ENCODE data around the gene RAB7B. TPM values are rescaled to one million over a fixed set of nuclear protein-coding genes. Genes with fewer than 3 reads are reported as not detected.

Gene RAB7B
- total RNA-seq, 2 experiments from 2014 or later, result not detected

DNA sequence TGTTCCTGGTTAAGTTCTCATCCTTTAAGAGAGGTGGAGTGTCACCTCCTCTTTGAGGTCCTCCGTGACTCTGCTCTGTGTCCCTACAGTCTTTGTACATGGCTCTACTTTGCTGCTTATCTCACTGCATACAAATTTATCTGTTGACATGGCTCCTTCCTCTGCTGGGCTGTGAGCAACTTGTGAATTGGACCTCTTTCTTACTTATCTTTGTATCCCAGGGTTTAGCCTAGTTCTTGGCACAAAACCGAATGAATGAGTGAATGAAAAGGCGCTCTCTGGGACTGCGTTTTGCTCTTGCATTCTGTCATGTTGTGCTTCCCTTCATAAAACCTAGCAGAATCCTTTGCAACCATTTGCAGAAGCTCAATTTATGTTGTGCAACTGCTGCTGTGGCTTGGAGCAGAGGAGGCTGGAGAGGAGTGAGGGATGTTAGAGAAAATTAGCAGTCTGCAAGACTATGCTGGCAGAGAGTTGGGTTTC lies 72.4 kb downstream of the RAB7B start:
- ChIA-PET CTCF (ENCODE audit: unreplicated experiment) (no interaction called here), POLR2A (no interaction called here)
- Histone ChIP-seq H3K4me3 (ENCODE audit: low read depth, low read length, poor library complexity, severe bottlenecking) (no peak overlapping the region), H2AFZ (ENCODE audit: low read length) (no peak overlapping the region), H3K36me3 (ENCODE audit: insufficient read depth, low read length) (no peaks in the 10 kb centered on the region), H3K9me3 (ENCODE audit: low read length) (no peaks in the 10 kb centered on the region), H4K20me1 (ENCODE audit: insufficient read depth, low read length) (no peaks in the 10 kb centered on the region), H3K27ac (ENCODE audit: low read depth, low read length, poor library complexity, severe bottlenecking) (no peak overlapping the region), H3K4me1 (ENCODE audit: insufficient read depth, low read length, poor library complexity, severe bottlenecking) (no peaks in the 10 kb centered on the region), H3K79me2 (ENCODE audit: insufficient read depth, low read depth, low read length) (no peaks in the 10 kb centered on the region), H3K9me2 (ENCODE audit: insufficient read depth, low read length) (no peaks in the 10 kb centered on the region), H3K4me2 (ENCODE audit: low read length) (no peak overlapping the region)
- no peak for DNase-seq (ENCODE audit: low spot score)
- intact Hi-C loops (cut with micrococcal nuclease; ENCODE audit: unreplicated experiment), result no loop called here
- no TSS peak for BruUV-seq (replicated peaks)
- TF ChIP-seq EZH2phosphoT487 (IDR thresholded peaks at IDR 0.05; ENCODE audit: borderline replicate concordance, low read depth, low read length), result no peak
- TF ChIP-seq, protein P1, sequence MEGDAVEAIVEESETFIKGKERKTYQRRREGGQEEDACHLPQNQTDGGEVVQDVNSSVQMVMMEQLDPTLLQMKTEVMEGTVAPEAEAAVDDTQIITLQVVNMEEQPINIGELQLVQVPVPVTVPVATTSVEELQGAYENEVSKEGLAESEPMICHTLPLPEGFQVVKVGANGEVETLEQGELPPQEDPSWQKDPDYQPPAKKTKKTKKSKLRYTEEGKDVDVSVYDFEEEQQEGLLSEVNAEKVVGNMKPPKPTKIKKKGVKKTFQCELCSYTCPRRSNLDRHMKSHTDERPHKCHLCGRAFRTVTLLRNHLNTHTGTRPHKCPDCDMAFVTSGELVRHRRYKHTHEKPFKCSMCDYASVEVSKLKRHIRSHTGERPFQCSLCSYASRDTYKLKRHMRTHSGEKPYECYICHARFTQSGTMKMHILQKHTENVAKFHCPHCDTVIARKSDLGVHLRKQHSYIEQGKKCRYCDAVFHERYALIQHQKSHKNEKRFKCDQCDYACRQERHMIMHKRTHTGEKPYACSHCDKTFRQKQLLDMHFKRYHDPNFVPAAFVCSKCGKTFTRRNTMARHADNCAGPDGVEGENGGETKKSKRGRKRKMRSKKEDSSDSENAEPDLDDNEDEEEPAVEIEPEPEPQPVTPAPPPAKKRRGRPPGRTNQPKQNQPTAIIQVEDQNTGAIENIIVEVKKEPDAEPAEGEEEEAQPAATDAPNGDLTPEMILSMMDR (conservative IDR thresholded peaks at IDR 0.05; ENCODE audit: low read length), result no peak

DNA sequence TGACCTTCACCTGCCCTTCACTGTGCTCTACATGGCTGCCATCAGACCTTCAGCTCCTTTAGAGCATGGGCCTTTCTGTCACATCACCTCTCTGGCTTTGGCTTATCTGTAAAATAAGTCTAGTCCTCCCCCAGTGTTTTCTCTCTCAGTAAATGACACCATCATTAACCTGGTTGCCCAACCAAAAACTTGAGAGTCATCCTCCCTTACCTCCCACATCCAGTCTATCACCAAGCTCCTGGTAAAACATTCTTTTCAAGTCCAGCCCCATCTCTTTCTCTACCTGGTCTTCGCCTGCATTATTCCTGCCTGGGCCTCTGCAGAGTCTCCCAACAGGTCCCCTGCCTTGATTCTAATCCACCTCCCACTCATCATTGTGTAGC lies 73.0 kb downstream of the RAB7B start:
- ChIA-PET CTCF (ENCODE audit: unreplicated experiment) (no interaction called here), POLR2A (no interaction called here)
- DNase-seq (ENCODE audit: low spot score), result no peak
- Histone ChIP-seq H3K9me2 (ENCODE audit: insufficient read depth, low read length) (no peaks in the 10 kb centered on the region), H4K20me1 (ENCODE audit: insufficient read depth, low read length) (no peaks in the 10 kb centered on the region), H2AFZ (ENCODE audit: low read length) (no peak overlapping the region), H3K36me3 (ENCODE audit: insufficient read depth, low read length) (no peaks in the 10 kb centered on the region), H3K9me3 (ENCODE audit: low read length) (no peaks in the 10 kb centered on the region), H3K27ac (ENCODE audit: low read depth, low read length, poor library complexity, severe bottlenecking) (no peak overlapping the region), H3K4me3 (ENCODE audit: low read depth, low read length, poor library complexity, severe bottlenecking) (no peak overlapping the region), H3K4me2 (ENCODE audit: low read length) (no peak overlapping the region), H3K79me2 (ENCODE audit: insufficient read depth, low read depth, low read length) (no peaks in the 10 kb centered on the region), H3K4me1 (ENCODE audit: insufficient read depth, low read length, poor library complexity, severe bottlenecking) (no peaks in the 10 kb centered on the region)
- BruUV-seq (replicated peaks), result no TSS peak
- intact Hi-C loops (cut with micrococcal nuclease; ENCODE audit: unreplicated experiment), result no loop called here
- TF ChIP-seq, protein P1 (conservative IDR thresholded peaks at IDR 0.05; ENCODE audit: low read length), result no peak

DNA sequence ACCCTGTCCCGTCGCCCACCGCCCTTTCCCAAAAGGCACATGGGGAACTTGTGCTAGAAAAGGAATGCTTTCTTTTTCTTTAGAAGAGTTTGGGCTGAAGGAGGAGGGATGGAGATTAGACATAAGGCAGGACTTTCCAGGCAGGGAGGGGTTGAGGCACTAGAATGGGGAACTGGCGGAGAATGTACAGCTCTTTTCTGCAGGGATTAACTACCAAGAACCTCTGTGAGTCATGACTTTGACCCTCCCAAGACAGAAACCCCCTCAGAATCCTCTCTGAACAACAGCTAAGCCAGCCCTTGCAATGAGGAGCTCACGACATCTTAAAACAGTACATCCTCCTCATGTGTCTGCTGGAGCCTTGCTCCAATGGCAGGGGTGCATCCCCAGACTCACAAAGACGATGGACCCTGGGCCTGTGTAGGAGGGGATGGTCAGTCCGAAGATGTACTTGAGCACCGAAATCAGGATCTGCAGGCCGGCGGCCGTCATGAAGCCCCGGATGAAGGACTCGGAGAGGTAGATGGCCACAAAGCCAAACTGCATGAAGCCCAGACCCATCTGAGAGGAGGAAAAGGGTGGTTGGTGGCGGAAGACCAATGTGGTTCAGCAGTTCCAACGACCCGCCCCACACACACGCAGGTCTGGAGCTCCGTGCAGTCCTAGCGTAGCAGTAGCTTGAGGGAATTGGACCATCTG lies 73.5 kb downstream of the RAB7B start:
- no peak for TF ChIP-seq EZH2phosphoT487 (IDR thresholded peaks at IDR 0.05; ENCODE audit: borderline replicate concordance, low read depth, low read length)
- TF ChIP-seq, protein P1 (conservative IDR thresholded peaks at IDR 0.05; ENCODE audit: low read length), result no peak
- ChIA-PET CTCF (ENCODE audit: unreplicated experiment) (no interaction called here), POLR2A (no interaction called here)
- no peak overlapping the region for H3K27ac ChIP-seq (ENCODE audit: low read depth, low read length, poor library complexity, severe bottlenecking)
- intact Hi-C loops (cut with micrococcal nuclease; ENCODE audit: unreplicated experiment), result no loop called here
- no peaks in the 10 kb centered on the region for H4K20me1 ChIP-seq (ENCODE audit: insufficient read depth, low read length)
- H2AFZ ChIP-seq (ENCODE audit: low read length), result no peak overlapping the region
- H3K4me3 ChIP-seq (ENCODE audit: low read depth, low read length, poor library complexity, severe bottlenecking), result no peak overlapping the region
- H3K4me2 ChIP-seq (ENCODE audit: low read length), result no peak overlapping the region
- no peak for DNase-seq (ENCODE audit: low spot score)
- no peaks in the 10 kb centered on the region for H3K9me2 ChIP-seq (ENCODE audit: insufficient read depth, low read length)
- no peaks in the 10 kb centered on the region for H3K36me3 ChIP-seq (ENCODE audit: insufficient read depth, low read length)
- no peaks in the 10 kb centered on the region for H3K9me3 ChIP-seq (ENCODE audit: low read length)
- H3K79me2 ChIP-seq (ENCODE audit: insufficient read depth, low read depth, low read length), result no peaks in the 10 kb centered on the region
- no TSS peak for BruUV-seq (replicated peaks)
- no peaks in the 10 kb centered on the region for H3K4me1 ChIP-seq (ENCODE audit: insufficient read depth, low read length, poor library complexity, severe bottlenecking)
